ENCODE results near the gene PRDM16.

PRDM16 gene

DNA sequence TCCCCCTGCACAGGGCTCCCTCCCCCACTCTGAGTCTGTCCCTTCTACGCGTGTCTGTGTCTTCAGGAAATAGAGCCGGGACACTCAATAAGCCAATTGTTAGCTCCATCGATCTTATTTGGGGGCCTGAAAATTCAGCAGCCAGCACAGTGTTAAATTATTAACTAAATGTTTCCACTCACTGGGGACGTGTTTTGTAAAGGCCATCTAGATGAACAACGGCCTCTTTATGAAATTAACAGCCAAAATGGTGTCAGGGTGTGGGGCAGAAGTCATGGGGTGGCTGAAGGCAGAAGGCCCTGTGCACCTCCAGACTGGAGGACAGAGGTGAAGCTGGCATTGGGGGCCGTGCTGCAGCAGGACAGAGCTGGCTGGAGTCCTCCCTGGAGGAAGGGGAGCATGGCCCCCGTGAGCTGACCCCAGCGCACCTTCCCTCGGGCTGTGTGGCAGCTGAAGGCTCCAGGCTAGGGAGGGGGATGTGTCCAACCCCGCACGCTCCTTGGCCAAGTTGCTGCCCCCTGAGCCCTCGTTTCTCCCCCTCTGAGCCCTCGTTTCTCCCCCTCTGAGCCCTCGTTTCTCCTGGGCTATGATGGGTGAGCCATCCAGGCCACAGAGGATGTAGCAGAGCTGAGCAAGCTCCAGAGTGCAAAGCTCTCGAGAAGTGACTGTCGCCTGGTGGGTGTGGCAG, 271.7 kb downstream of the PRDM16 start (continued):
- TF ChIP-seq, protein P1, sequence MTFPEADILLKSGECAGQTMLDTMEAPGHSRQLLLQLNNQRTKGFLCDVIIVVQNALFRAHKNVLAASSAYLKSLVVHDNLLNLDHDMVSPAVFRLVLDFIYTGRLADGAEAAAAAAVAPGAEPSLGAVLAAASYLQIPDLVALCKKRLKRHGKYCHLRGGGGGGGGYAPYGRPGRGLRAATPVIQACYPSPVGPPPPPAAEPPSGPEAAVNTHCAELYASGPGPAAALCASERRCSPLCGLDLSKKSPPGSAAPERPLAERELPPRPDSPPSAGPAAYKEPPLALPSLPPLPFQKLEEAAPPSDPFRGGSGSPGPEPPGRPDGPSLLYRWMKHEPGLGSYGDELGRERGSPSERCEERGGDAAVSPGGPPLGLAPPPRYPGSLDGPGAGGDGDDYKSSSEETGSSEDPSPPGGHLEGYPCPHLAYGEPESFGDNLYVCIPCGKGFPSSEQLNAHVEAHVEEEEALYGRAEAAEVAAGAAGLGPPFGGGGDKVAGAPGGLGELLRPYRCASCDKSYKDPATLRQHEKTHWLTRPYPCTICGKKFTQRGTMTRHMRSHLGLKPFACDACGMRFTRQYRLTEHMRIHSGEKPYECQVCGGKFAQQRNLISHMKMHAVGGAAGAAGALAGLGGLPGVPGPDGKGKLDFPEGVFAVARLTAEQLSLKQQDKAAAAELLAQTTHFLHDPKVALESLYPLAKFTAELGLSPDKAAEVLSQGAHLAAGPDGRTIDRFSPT (tag by site-specific recombination; IDR thresholded peaks at IDR 0.05) = no peak
- TF ChIP-seq ZNF404 (tag by site-specific recombination; IDR thresholded peaks at IDR 0.05) = no peak

DNA sequence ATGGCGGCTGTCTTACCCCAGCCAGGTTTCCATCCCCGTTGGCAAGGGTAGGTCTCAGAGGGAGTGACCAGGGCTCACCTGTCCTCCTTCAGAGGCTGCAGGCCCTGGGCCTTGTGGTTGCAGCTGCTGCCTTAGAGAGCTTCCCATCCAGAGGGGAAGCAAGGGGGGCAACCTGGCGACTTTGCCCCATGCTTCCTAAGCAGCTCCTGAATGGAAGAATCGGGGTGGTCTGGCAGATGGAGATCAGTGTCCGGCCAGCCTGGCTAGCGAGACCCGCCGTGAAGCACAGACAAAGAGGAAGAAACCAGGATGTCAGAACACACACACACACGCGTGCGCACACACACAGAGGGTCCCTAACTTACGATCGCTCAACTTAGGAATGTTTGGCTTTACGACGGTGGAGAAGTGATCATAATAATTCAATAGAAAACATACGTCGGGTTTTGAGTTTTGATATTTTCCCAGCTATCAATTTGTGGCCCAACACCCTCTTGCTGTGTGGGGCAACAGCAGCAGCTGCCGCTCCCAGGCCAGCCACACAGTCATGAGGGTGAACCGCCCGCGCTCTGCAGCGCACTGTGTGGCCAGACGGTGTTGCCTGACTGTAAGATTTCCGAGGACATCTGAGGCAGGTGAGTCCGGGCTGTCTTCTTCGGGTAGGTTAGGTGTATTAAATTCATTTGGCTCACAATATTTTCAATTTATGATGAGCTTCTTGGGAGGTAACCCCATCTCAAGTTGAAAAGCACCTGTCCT, 272.4 kb downstream of the PRDM16 start:
- Histone ChIP-seq H3K27ac (ENCODE audit: extremely low read depth, low read depth, low read length) (no peak overlapping the region), H3K4me1 (ENCODE audit: control insufficient read depth, insufficient read depth, low read length) (no peaks in the 10 kb centered on the region), H3K4me3 (ENCODE audit: low read depth, low read length) (no peak overlapping the region), H3K36me3 (ENCODE audit: control insufficient read depth in 2 of 2, insufficient read depth in 1 of 2, low read length in 2 of 2) (no peaks in the 10 kb centered on the region), H3K9me3 (ENCODE audit: control insufficient read depth, insufficient read depth, low read depth, low read length) (peaks cover 2% of the 10 kb centered on the region)
- ChIA-PET CTCF (interaction anchor here (0.7 to 1.2 kb wide), 3 partner anchors 8 to 1312 kb away, joined by 3 to 7 read pairs (median 3); no protein-coding TSS in a partner anchor), POLR2A (no interaction called here)
- TF ChIP-seq ZNF266 (tag by site-specific recombination; IDR thresholded peaks at IDR 0.05; ENCODE audit: low read depth) (no peak), ZNF433 (tag by site-specific recombination; IDR thresholded peaks at IDR 0.05; ENCODE audit: low read depth) (no peak), ZNF768 (tag by site-specific recombination; IDR thresholded peaks at IDR 0.05) (no peak), ZNF426 (tag by site-specific recombination; IDR thresholded peaks at IDR 0.05) (no peak), YY2 (tag by site-specific recombination; IDR thresholded peaks at IDR 0.05) (no peak), ZNF10 (tag by site-specific recombination; IDR thresholded peaks at IDR 0.05) (no peak), SP3 (tag by site-specific recombination; IDR thresholded peaks at IDR 0.05) (no peak), ZNF239 (tag by site-specific recombination; IDR thresholded peaks at IDR 0.05) (no peak), ZFP37 (tag by site-specific recombination; IDR thresholded peaks at IDR 0.05) (no peak), BCL11B (tag by site-specific recombination; IDR thresholded peaks at IDR 0.05; ENCODE audit: low read depth) (no peak)

DNA sequence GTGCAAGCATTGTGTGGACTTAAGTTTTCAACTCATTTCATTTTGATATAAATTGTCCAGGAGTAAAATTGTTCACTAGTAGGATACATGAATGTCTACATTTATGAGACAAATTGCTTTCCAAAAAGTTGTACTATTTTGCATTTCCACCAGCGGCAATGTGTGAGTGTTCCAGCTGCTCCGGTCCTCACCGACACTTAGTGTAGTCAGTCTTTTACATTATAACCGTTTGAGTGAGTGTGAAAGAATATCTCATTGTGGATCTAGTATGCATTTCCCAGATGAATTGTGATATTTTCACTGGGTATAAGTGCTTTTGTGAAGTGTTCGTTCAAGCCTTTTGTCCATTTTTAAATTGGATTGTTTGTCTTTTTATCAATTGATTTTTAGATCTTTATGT, 274.0 kb downstream of the PRDM16 start:
- peak; percentile 63 for TF ChIP-seq SETDB1 (IDR thresholded peaks at IDR 0.05; ENCODE audit: insufficient read length, low read length)
- TF ChIP-seq ZNF785 (tag by site-specific recombination; IDR thresholded peaks at IDR 0.05) = no peak
- peak; percentile 99 for TF ChIP-seq ZNF184 (tag by site-specific recombination; IDR thresholded peaks at IDR 0.05)

DNA sequence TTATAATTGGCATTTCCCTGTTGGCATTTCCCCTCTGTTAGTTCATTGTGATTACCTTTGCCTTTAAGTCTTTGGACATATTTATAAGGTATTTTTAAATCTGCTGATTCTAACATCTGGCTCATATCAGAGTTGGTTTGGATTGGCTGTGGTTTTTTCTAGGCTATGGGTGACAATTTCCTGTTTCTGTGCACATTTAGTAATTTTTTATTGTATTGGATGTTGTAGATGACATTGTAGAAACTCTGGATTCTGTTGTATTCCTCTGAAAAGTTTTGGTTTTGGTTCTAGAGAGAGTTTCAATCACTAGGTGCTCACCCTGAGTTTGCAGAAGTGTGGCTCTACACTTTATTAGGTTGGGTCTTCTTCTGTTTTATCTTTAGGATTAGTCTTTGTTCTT, 275.4 kb downstream of the PRDM16 start:
- no peak for TF ChIP-seq ZNF623 (tag by site-specific recombination; IDR thresholded peaks at IDR 0.05)
- TF ChIP-seq HOXC10 (CRISPR knock-in tag; IDR thresholded peaks at IDR 0.05) = no peak
- no peak for TF ChIP-seq ZNF473 (tag by site-specific recombination; IDR thresholded peaks at IDR 0.05)
- TF ChIP-seq, protein P2, sequence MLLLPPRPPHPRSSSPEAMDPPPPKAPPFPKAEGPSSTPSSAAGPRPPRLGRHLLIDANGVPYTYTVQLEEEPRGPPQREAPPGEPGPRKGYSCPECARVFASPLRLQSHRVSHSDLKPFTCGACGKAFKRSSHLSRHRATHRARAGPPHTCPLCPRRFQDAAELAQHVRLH (tag by site-specific recombination; IDR thresholded peaks at IDR 0.05) = 0 out of 2 replicates have a peak, but pooled peaks have one; percentile 40
- no peak for TF ChIP-seq ZIC2 (tag by site-specific recombination; IDR thresholded peaks at IDR 0.05)
- TF ChIP-seq ZNF324 (tag by site-specific recombination; IDR thresholded peaks at IDR 0.05) = no peak
- TF ChIP-seq ZNF830 (tag by site-specific recombination; IDR thresholded peaks at IDR 0.05; ENCODE audit: low read depth) = no peak
- no peak for TF ChIP-seq ZNF76 (tag by site-specific recombination; IDR thresholded peaks at IDR 0.05; ENCODE audit: borderline replicate concordance, low read depth)
- no peak for TF ChIP-seq ZNF239 (tag by site-specific recombination; IDR thresholded peaks at IDR 0.05)
- TF ChIP-seq TRIM28 (IDR thresholded peaks at IDR 0.05; ENCODE audit: borderline replicate concordance, low read length) = peak; percentile 66; the same call in 1 of the 2 replicates
- no peak for TF ChIP-seq GLI4 (tag by site-specific recombination; IDR thresholded peaks at IDR 0.05)
- peak; percentile 98 for TF ChIP-seq SETDB1 (IDR thresholded peaks at IDR 0.05; ENCODE audit: insufficient read length, low read length)
- peaks cover 2% of the 10 kb centered on the region for H3K9me3 ChIP-seq (ENCODE audit: control insufficient read depth, insufficient read depth, low read depth, low read length)
- no peaks in the 10 kb centered on the region for H3K4me1 ChIP-seq (ENCODE audit: control insufficient read depth, insufficient read depth, low read length)
- CTCF ChIA-PET = no interaction called here
- no peak overlapping the region for H3K4me3 ChIP-seq (ENCODE audit: low read depth, low read length)
- H3K27ac ChIP-seq (ENCODE audit: extremely low read depth, low read depth, low read length) = no peak overlapping the region
- H3K36me3 ChIP-seq (ENCODE audit: control insufficient read depth in 2 of 2, insufficient read depth in 1 of 2, low read length in 2 of 2) = no peaks in the 10 kb centered on the region
- POLR2A ChIA-PET = no interaction called here

More for the DNA sequence above, 274.0 kb downstream of the PRDM16 start:
- no peaks in the 10 kb centered on the region for H3K4me1 ChIP-seq (ENCODE audit: control insufficient read depth, insufficient read depth, low read length)
- H3K36me3 ChIP-seq (ENCODE audit: control insufficient read depth in 2 of 2, insufficient read depth in 1 of 2, low read length in 2 of 2) = no peaks in the 10 kb centered on the region
- ChIA-PET POLR2A (no interaction called here), CTCF (no interaction called here)
- H3K4me3 ChIP-seq (ENCODE audit: low read depth, low read length) = no peak overlapping the region
- H3K27ac ChIP-seq (ENCODE audit: extremely low read depth, low read depth, low read length) = no peak overlapping the region
- H3K9me3 ChIP-seq (ENCODE audit: control insufficient read depth, insufficient read depth, low read depth, low read length) = peaks cover 2% of the 10 kb centered on the region
